ENCODE data around the gene KCNK13. TPM values are rescaled to one million over a fixed set of nuclear protein-coding genes. Genes with fewer than 3 reads are reported as not detected.

Gene KCNK13
- total and polyA plus RNA-seq, 2 of the 4 experiments (the other 2 are of a cell fraction) = not detected

DNA sequence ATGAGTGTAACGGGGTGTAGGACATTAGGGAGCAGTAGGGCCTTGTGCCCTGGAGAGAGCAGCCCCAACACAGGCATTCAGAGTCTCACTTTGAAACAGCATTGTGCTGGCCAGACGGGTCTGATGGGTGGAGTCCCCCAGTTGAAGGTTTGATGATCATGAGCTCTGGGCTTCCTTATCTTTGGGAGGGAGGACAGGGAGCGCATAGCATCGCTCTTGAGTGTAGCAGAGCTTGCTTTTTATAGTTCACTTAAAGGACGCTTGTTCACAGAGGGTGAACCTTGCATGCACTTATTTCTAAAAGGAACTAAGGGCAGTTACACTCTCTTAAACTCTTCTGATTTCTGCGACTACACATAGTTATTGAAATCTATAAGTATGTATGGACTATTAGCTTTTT is 10.6 kb downstream of the KCNK13 start:
- no peaks in the 10 kb centered on the region for H3K9me3 ChIP-seq (ENCODE audit: control insufficient read depth, insufficient read depth, low read length)
- no peak overlapping the region for H3K56ac ChIP-seq (ENCODE audit: extremely low read depth, insufficient read depth, low read length)
- H2BK5ac ChIP-seq (ENCODE audit: low read depth, low read length, poor library complexity, severe bottlenecking) = no peak overlapping the region
- H2AFZ ChIP-seq (replicated peaks; ENCODE audit: low read length, poor library complexity) = no peak overlapping the region
- H3K4me2 ChIP-seq (ENCODE audit: low read depth, low read length) = no peak overlapping the region
- WGBS, 2 experiments (ENCODE audit: extremely low coverage in 2 of 2, insufficient read length in 1 of 2) = no CpG with 5 or more reads among the region's 6 CpGs
- no peaks in the 10 kb centered on the region for H3K9me1 ChIP-seq (ENCODE audit: insufficient read depth, low read length)
- intact Hi-C loops (cut with micrococcal nuclease) (no loop called here), in situ Hi-C loops (cut with MboI; ENCODE audit: low sequenced_read_pairs) (no loop called here), dilution Hi-C loops (cut with HindIII; ENCODE audit: low sequenced_read_pairs, unreplicated experiment) (no loop called here)
- TF ChIP-seq, protein P1, sequence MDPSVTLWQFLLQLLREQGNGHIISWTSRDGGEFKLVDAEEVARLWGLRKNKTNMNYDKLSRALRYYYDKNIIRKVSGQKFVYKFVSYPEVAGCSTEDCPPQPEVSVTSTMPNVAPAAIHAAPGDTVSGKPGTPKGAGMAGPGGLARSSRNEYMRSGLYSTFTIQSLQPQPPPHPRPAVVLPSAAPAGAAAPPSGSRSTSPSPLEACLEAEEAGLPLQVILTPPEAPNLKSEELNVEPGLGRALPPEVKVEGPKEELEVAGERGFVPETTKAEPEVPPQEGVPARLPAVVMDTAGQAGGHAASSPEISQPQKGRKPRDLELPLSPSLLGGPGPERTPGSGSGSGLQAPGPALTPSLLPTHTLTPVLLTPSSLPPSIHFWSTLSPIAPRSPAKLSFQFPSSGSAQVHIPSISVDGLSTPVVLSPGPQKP (IDR thresholded peaks at IDR 0.05; ENCODE audit: borderline replicate concordance, low read depth, low read length) = no peak
- TF ChIP-seq USF2 (IDR thresholded peaks at IDR 0.05; ENCODE audit: low read depth, low read length) = no peak
- TF ChIP-seq RFX5 (IDR thresholded peaks at IDR 0.05; ENCODE audit: low read depth, low read length) = no peak
- no peak for TF ChIP-seq MXI1 (IDR thresholded peaks at IDR 0.05; ENCODE audit: borderline replicate concordance, low read depth, low read length)
- TF ChIP-seq MAFK (IDR thresholded peaks at IDR 0.05; ENCODE audit: low read depth, low read length) = no peak
- no peak for TF ChIP-seq SMC3 (IDR thresholded peaks at IDR 0.05; ENCODE audit: low read depth, low read length)
- no peak for TF ChIP-seq FOS (IDR thresholded peaks at IDR 0.05; ENCODE audit: low read depth, low read length)
- TF ChIP-seq MAZ (IDR thresholded peaks at IDR 0.05; ENCODE audit: borderline replicate concordance, low read depth, low read length) = no peak
- no peak for TF ChIP-seq CEBPB (IDR thresholded peaks at IDR 0.05; ENCODE audit: low read depth, low read length)
- TF ChIP-seq RCOR1 (IDR thresholded peaks at IDR 0.05; ENCODE audit: insufficient replicate concordance, low read length) = no peak
- TF ChIP-seq NFE2L2 (IDR thresholded peaks at IDR 0.05; ENCODE audit: low read depth, low read length) = no peak
- no peak for TF ChIP-seq CHD1 (IDR thresholded peaks at IDR 0.05; ENCODE audit: low read depth, low read length)
- TF ChIP-seq CTCF (conservative IDR thresholded peaks at IDR 0.05; ENCODE audit: low read depth, low read length) = no peak
- no peak for TF ChIP-seq POLR2A (IDR thresholded peaks at IDR 0.05; ENCODE audit: low read depth, low read length)
- TF ChIP-seq RAD21 (IDR thresholded peaks at IDR 0.05; ENCODE audit: low read length) = no peak
- no peak for TF ChIP-seq BHLHE40 (IDR thresholded peaks at IDR 0.05; ENCODE audit: low read depth, low read length)
- no peak overlapping the region for H4K8ac ChIP-seq (ENCODE audit: low read depth in 2 of 2, low read length in 2 of 2)
- no peak overlapping the region for H3K27ac ChIP-seq (ENCODE audit: insufficient read depth, low read length)
- H3K27me3 ChIP-seq (ENCODE audit: control insufficient read depth, insufficient read depth, low read length) = peaks cover 36% of the 10 kb centered on the region
- POLR2A ChIA-PET (ENCODE audit: unreplicated experiment) = no interaction called here
- H2AK5ac ChIP-seq (ENCODE audit: low read depth, low read length) = no peak overlapping the region
- no peak overlapping the region for H2AK9ac ChIP-seq (replicated peaks; ENCODE audit: low read depth, low read length, poor library complexity)
- DNase-seq (no peak), ATAC-seq (ENCODE audit: low read depth) (no peak)
- H3K18ac ChIP-seq (ENCODE audit: low read depth, low read length) = no peak overlapping the region
- no peaks in the 10 kb centered on the region for H4K20me1 ChIP-seq (ENCODE audit: insufficient read depth, low read length)
- H3K9ac ChIP-seq (ENCODE audit: low read depth, low read length) = no peak overlapping the region
- H3K14ac ChIP-seq (replicated peaks; ENCODE audit: low read depth, low read length) = no peak overlapping the region
- no peak overlapping the region for H4K5ac ChIP-seq (ENCODE audit: low read depth, low read length)
- no peak overlapping the region for H2BK15ac ChIP-seq (ENCODE audit: low read depth, low read length)
- H4K91ac ChIP-seq (ENCODE audit: insufficient read depth, low read depth, low read length) = no peak overlapping the region
- H3K36me3 ChIP-seq (ENCODE audit: control insufficient read depth, insufficient read depth, low read length) = no peaks in the 10 kb centered on the region
- H2BK20ac ChIP-seq (ENCODE audit: low read depth, low read length) = no peak overlapping the region
- H3K4me1 ChIP-seq (ENCODE audit: control insufficient read depth, insufficient read depth, low read length) = no peaks in the 10 kb centered on the region
- no peaks in the 10 kb centered on the region for H3K79me1 ChIP-seq (ENCODE audit: low read depth in 1 of 2, low read length in 2 of 2)
- BruUV-seq (replicated peaks) = no TSS peak
- CTCF ChIA-PET = no interaction called here
- no peak overlapping the region for H3K23ac ChIP-seq (ENCODE audit: low read depth, low read length)
- no peak overlapping the region for H2BK120ac ChIP-seq (ENCODE audit: low read depth, low read length)
- H3K4me3 ChIP-seq (ENCODE audit: insufficient read depth, low read depth, low read length) = no peak overlapping the region
- H3K4ac ChIP-seq (ENCODE audit: low read depth, low read length) = no peak overlapping the region
